ENCODE results near the gene DNAJC21. TPM values are rescaled to one million over a fixed set of nuclear protein-coding genes. Genes with fewer than 3 reads are reported as not detected.
"Not testable (repeated sequence)": the region's sequence is repeated elsewhere in the genome, so short reads cannot be mapped to it uniquely, and the experiment has no call there.

The DNAJC21 gene
- total RNA-seq, 2 donors from 2014 or later, result 49.6 to 53.5 TPM

GRCh38 chr5:34916518-34916917 is 12.8 kb upstream of the DNAJC21 start:
- no peak overlapping the region for H3K4me3 Mint-ChIP-seq
- no peaks in the 10 kb centered on the region for H3K9me3 ChIP-seq (ENCODE audit: control insufficient read depth, low read length)
- WGBS, 2 experiments (ENCODE audit: insufficient coverage in 1 of 2, insufficient read length in 1 of 2), result 14 to 16% methylated on average over 6 of the region's 6 CpGs
- DNase-seq, result no peak
- H3K36me3 Mint-ChIP-seq (ENCODE audit: low read depth), result peaks cover 25% of the 10 kb centered on the region
- no peaks in the 10 kb centered on the region for H3K9me3 Mint-ChIP-seq
- peaks cover 26% of the 10 kb centered on the region for H3K4me1 Mint-ChIP-seq
- H3K27ac Mint-ChIP-seq, result no peak overlapping the region
- TF ChIP-seq CTCF (conservative IDR thresholded peaks at IDR 0.05), result no peak
- no peaks in the 10 kb centered on the region for H3K27me3 Mint-ChIP-seq (ENCODE audit: insufficient read depth)
- peak overlapping the region; percentile 95 for H3K9ac ChIP-seq (ENCODE audit: extremely low read depth, low read length, poor library complexity, severe bottlenecking)
- H3K4me1 ChIP-seq (ENCODE audit: control insufficient read depth, insufficient read depth, low read length), result no peaks in the 10 kb centered on the region
- peak overlapping the region; percentile 97 for H3K4me3 ChIP-seq (ENCODE audit: low read length)
- H3K36me3 ChIP-seq (ENCODE audit: control insufficient read depth, insufficient read depth, low read length), result peaks cover 47% of the 10 kb centered on the region
- no peaks in the 10 kb centered on the region for H3K27me3 ChIP-seq (ENCODE audit: control insufficient read depth, insufficient read depth, low read length, poor library complexity, severe bottlenecking)
- H3K27ac ChIP-seq (ENCODE audit: low read depth, low read length), result no peak overlapping the region

- no peak overlapping the region for H3K27ac ChIP-seq (ENCODE audit: low read depth, low read length)
- no peaks in the 10 kb centered on the region for H3K9me3 Mint-ChIP-seq
- H3K4me3 ChIP-seq (ENCODE audit: low read length), result peak overlapping the region; percentile 97
- H3K9ac ChIP-seq (ENCODE audit: extremely low read depth, low read length, poor library complexity, severe bottlenecking), result no peak overlapping the region
- no peaks in the 10 kb centered on the region for H3K27me3 ChIP-seq (ENCODE audit: control insufficient read depth, insufficient read depth, low read length, poor library complexity, severe bottlenecking)
- 91% methylated on average over 3 of the region's 4 CpGs; no CpG with 5 or more reads in 1 of the 2 experiments for WGBS, 2 experiments (ENCODE audit: insufficient coverage in 1 of 2, insufficient read length in 1 of 2)
- H3K4me1 ChIP-seq (ENCODE audit: control insufficient read depth, insufficient read depth, low read length), result no peaks in the 10 kb centered on the region
- no peak overlapping the region for H3K4me3 Mint-ChIP-seq
- peaks cover 27% of the 10 kb centered on the region for H3K36me3 Mint-ChIP-seq (ENCODE audit: low read depth)
- H3K27me3 Mint-ChIP-seq (ENCODE audit: insufficient read depth), result no peaks in the 10 kb centered on the region
- H3K4me1 Mint-ChIP-seq, result peaks cover 26% of the 10 kb centered on the region
- DNase-seq, result no peak
- H3K9me3 ChIP-seq (ENCODE audit: control insufficient read depth, low read length), result no peaks in the 10 kb centered on the region
- peak overlapping the region; percentile 5 for H3K27ac Mint-ChIP-seq
- H3K36me3 ChIP-seq (ENCODE audit: control insufficient read depth, insufficient read depth, low read length), result peaks cover 50% of the 10 kb centered on the region
- TF ChIP-seq CTCF (conservative IDR thresholded peaks at IDR 0.05), result no peak
These were observed 11.3 kb upstream of the DNAJC21 start for GRCh38 chr5:34918025-34918424.

- peaks cover 21% of the 10 kb centered on the region for H3K4me1 Mint-ChIP-seq
- TF ChIP-seq CTCF (conservative IDR thresholded peaks at IDR 0.05), result peak; percentile 58
- no peak for DNase-seq
- Histone ChIP-seq H3K27ac (ENCODE audit: low read depth, low read length) (no peak overlapping the region), H3K9me3 (ENCODE audit: control insufficient read depth, low read length) (no peaks in the 10 kb centered on the region), H3K4me1 (ENCODE audit: control insufficient read depth, insufficient read depth, low read length) (no peaks in the 10 kb centered on the region), H3K36me3 (ENCODE audit: control insufficient read depth, insufficient read depth, low read length) (peaks cover 56% of the 10 kb centered on the region), H3K27me3 (ENCODE audit: control insufficient read depth, insufficient read depth, low read length, poor library complexity, severe bottlenecking) (no peaks in the 10 kb centered on the region), H3K4me3 (ENCODE audit: low read length) (no peak overlapping the region), H3K9ac (ENCODE audit: extremely low read depth, low read length, poor library complexity, severe bottlenecking) (no peak overlapping the region)
- H3K27ac Mint-ChIP-seq, result no peak overlapping the region
- H3K36me3 Mint-ChIP-seq (ENCODE audit: low read depth), result peaks cover 34% of the 10 kb centered on the region
- H3K4me3 Mint-ChIP-seq, result no peak overlapping the region
- 95 to 100% methylated on average over 1 to 4 of the region's 4 CpGs for WGBS, 2 experiments (ENCODE audit: insufficient coverage in 1 of 2, insufficient read length in 1 of 2)
- H3K27me3 Mint-ChIP-seq (ENCODE audit: insufficient read depth), result no peaks in the 10 kb centered on the region
- H3K9me3 Mint-ChIP-seq, result no peaks in the 10 kb centered on the region
These were observed 10.3 kb upstream of the DNAJC21 start for GRCh38 chr5:34919077-34919476.

GRCh38 chr5:34923256-34923655 is 6.1 kb upstream of the DNAJC21 start:
- not testable (repeated sequence) for H3K4me3 ChIP-seq (ENCODE audit: low read length); H3K27ac Mint-ChIP-seq; H3K9me3 ChIP-seq (ENCODE audit: control insufficient read depth, low read length); H3K9me3 Mint-ChIP-seq; H3K27me3 ChIP-seq (ENCODE audit: control insufficient read depth, insufficient read depth, low read length, poor library complexity, severe bottlenecking); H3K4me3 Mint-ChIP-seq; DNase-seq; H3K27ac ChIP-seq (ENCODE audit: low read depth, low read length); H3K4me1 Mint-ChIP-seq; H3K27me3 Mint-ChIP-seq (ENCODE audit: insufficient read depth); H3K4me1 ChIP-seq (ENCODE audit: control insufficient read depth, insufficient read depth, low read length); H3K9ac ChIP-seq (ENCODE audit: extremely low read depth, low read length, poor library complexity, severe bottlenecking)
- H3K36me3 Mint-ChIP-seq (ENCODE audit: low read depth), result peaks cover 53% of the 10 kb centered on the region
- H3K36me3 ChIP-seq (ENCODE audit: control insufficient read depth, insufficient read depth, low read length), result peaks cover 83% of the 10 kb centered on the region
- 94 to 95% methylated on average over 8 to 9 of the region's 9 CpGs for WGBS, 2 experiments (ENCODE audit: insufficient coverage in 1 of 2, insufficient read length in 1 of 2)

All from endodermal cell (in vitro differentiated cells).